Neural progenitor cell (in vitro differentiated cells): ENCODE data around the gene OR52D1. TPM values are rescaled to one million over a fixed set of nuclear protein-coding genes. Genes with fewer than 3 reads are reported as not detected.

Source experiments
- DNase-seq: peaks from one replicate; pipeline ENCODE4 v3.0.0-alpha.2; 2016; ENCODE audit warnings: low spot score
- H2AFZ ChIP-seq: fragments of 200-600 bp; sonication (generic); replicated peaks from 2 replicates; pipeline ENCODE4 v1.6.1; 2016; ENCODE audit warnings: antibody characterized with exemption
- H3F3A ChIP-seq: fragments of 200-600 bp; sonication (generic); 2 replicates; pipeline ENCODE4 v1.6.1; 2016; ENCODE audit warnings: antibody characterized with exemption, low read depth
- H3K27ac ChIP-seq: fragments of 200-600 bp; sonication (generic); 2 replicates; pipeline ENCODE4 v1.5.1; 2016; ENCODE audit warnings: mild to moderate bottlenecking
- H3K27me3 ChIP-seq: fragments of 200-600 bp; sonication (generic); 2 replicates; pipeline ENCODE4 v1.6.1; 2016; ENCODE audit warnings: mild to moderate bottlenecking, moderate library complexity
- H3K36me3 ChIP-seq: fragments of 200-600 bp; sonication (generic); 2 replicates; pipeline ENCODE4 v1.5.1; 2016
- H3K4me1 ChIP-seq: fragments of 200-600 bp; sonication (generic); 2 replicates; pipeline ENCODE4 v1.6.1; 2016; ENCODE audit warnings: mixed run types
- H3K4me2 ChIP-seq: fragments of 200-600 bp; sonication (generic); 2 replicates; pipeline ENCODE4 v1.6.1; 2016
- H3K4me3 ChIP-seq: fragments of 200-600 bp; sonication (generic); 2 replicates; pipeline ENCODE4 v1.5.1; 2016
- H3K79me2 ChIP-seq: fragments of 200-600 bp; sonication (generic); 2 replicates; pipeline ENCODE4 v1.6.1; 2016; ENCODE audit warnings: low read depth
- H3K9ac ChIP-seq: fragments of 200-600 bp; sonication (generic); 2 replicates; pipeline ENCODE4 v1.6.1; 2016
- H3K9me3 ChIP-seq: fragments of 200-600 bp; sonication (generic); 2 replicates; pipeline ENCODE4 v1.5.1; 2016; ENCODE audit warnings: low read depth
- H4K20me1 ChIP-seq: fragments of 200-600 bp; sonication (generic); 2 replicates; pipeline ENCODE4 v1.6.1; 2016; ENCODE audit warnings: low read depth
- H3K27ac Mint-ChIP-seq: 3 replicates; pipeline ENCODE4 v1.8.0; 2021; ENCODE audit warnings: mixed read lengths
- H3K27me3 Mint-ChIP-seq: 2 replicates; pipeline ENCODE4 v1.8.0; 2022; ENCODE audit warnings: low read depth, mild to moderate bottlenecking, inconsistent platforms, moderate library complexity, mixed read lengths; ENCODE audit not compliant: insufficient read depth
- H3K36me3 Mint-ChIP-seq: 3 replicates; pipeline ENCODE4 v1.8.0; 2021; ENCODE audit warnings: mixed read lengths
- H3K4me1 Mint-ChIP-seq: 3 replicates; pipeline ENCODE4 v1.8.0; 2021; ENCODE audit warnings: mixed read lengths
- H3K4me3 Mint-ChIP-seq: 3 replicates; pipeline ENCODE4 v1.8.0; 2021; ENCODE audit warnings: mild to moderate bottlenecking, moderate library complexity, mixed read lengths
- H3K9me3 Mint-ChIP-seq: 3 replicates; pipeline ENCODE4 v1.8.0; 2020; ENCODE audit warnings: mixed read lengths
- CTCF ChIP-seq: fragments of 200-600 bp; sonication (generic); IDR thresholded peaks from 2 replicates; pipeline ENCODE4 v1.5.1; 2017; ENCODE audit warnings: antibody characterized with exemption, mild to moderate bottlenecking
- EZH2 ChIP-seq: fragments of 200-600 bp; sonication (generic); IDR thresholded peaks from 2 replicates; pipeline ENCODE4 v1.6.1; 2017; ENCODE audit warnings: antibody characterized with exemption, mild to moderate bottlenecking, moderate library complexity
- EZH2phosphoT487 ChIP-seq: fragments of 200-600 bp; sonication (generic); IDR thresholded peaks from 2 replicates; pipeline ENCODE4 v1.6.1; 2017; ENCODE audit warnings: antibody characterized with exemption
- total RNA-seq: library from RNA; depleted of rRNA; stranded (reverse); fragments of >200 nt; gene quantifications from 2 replicates; pipeline ENCODE4 v1.2.3, GENCODE V29; 2015; ENCODE audit warnings: low replicate concordance

The OR52D1 gene
- total RNA-seq, 1 donor from 2014 or later = not detected

- TF ChIP-seq EZH2 (no peak), EZH2phosphoT487 (no peak), CTCF (no peak)
- H3K4me1 ChIP-seq = no peaks in the 10 kb centered on the region
- no peaks in the 10 kb centered on the region for H3K4me1 Mint-ChIP-seq
- no peak overlapping the region for H3K4me3 ChIP-seq
- DNase-seq = no peak
- H4K20me1 ChIP-seq = no peaks in the 10 kb centered on the region
- H3K9me3 Mint-ChIP-seq = no peaks in the 10 kb centered on the region
- no peak overlapping the region for H3K27ac Mint-ChIP-seq
- no peak overlapping the region for H3K9ac ChIP-seq
- no peaks in the 10 kb centered on the region for H3K9me3 ChIP-seq
- no peak overlapping the region for H3K4me3 Mint-ChIP-seq
- no peak overlapping the region for H3K4me2 ChIP-seq
- no peaks in the 10 kb centered on the region for H3K27me3 ChIP-seq
- H3K27ac ChIP-seq = no peak overlapping the region
- H3K27me3 Mint-ChIP-seq = no peaks in the 10 kb centered on the region
- H3K36me3 Mint-ChIP-seq = no peaks in the 10 kb centered on the region
- H3F3A ChIP-seq = no peaks in the 10 kb centered on the region
- H3K79me2 ChIP-seq = no peaks in the 10 kb centered on the region
- H2AFZ ChIP-seq = no peak overlapping the region
- H3K36me3 ChIP-seq = no peaks in the 10 kb centered on the region
Observed at GRCh38 chr11:5467527-5467926, 21.0 kb upstream of the OR52D1 start.

- H3K4me1 Mint-ChIP-seq = no peaks in the 10 kb centered on the region
- Histone ChIP-seq H3K79me2 (no peaks in the 10 kb centered on the region), H2AFZ (no peak overlapping the region), H3K9me3 (no peaks in the 10 kb centered on the region), H3K4me2 (no peak overlapping the region), H3K9ac (no peak overlapping the region), H3K36me3 (no peaks in the 10 kb centered on the region), H3K4me1 (no peaks in the 10 kb centered on the region), H3K27me3 (no peaks in the 10 kb centered on the region), H3K4me3 (no peak overlapping the region), H4K20me1 (no peaks in the 10 kb centered on the region), H3F3A (no peaks in the 10 kb centered on the region), H3K27ac (no peak overlapping the region)
- DNase-seq = no peak
- H3K27me3 Mint-ChIP-seq = no peaks in the 10 kb centered on the region
- H3K36me3 Mint-ChIP-seq = no peaks in the 10 kb centered on the region
- no peak overlapping the region for H3K27ac Mint-ChIP-seq
- H3K9me3 Mint-ChIP-seq = peaks cover 4% of the 10 kb centered on the region
- no peak for TF ChIP-seq CTCF
- no peak for TF ChIP-seq EZH2phosphoT487
- no peak for TF ChIP-seq EZH2
- H3K4me3 Mint-ChIP-seq = no peak overlapping the region
Observed at GRCh38 chr11:5473921-5474320, 14.6 kb upstream of the OR52D1 start.

GRCh38 chr11:5476186-5476819 lies 12.2 kb upstream of the OR52D1 start:
- H3K9me3 Mint-ChIP-seq = peaks cover 4% of the 10 kb centered on the region
- Histone ChIP-seq H3K9ac (no peak overlapping the region), H3K36me3 (no peaks in the 10 kb centered on the region), H2AFZ (no peak overlapping the region), H3K79me2 (no peaks in the 10 kb centered on the region), H3K4me1 (no peaks in the 10 kb centered on the region), H3K27me3 (no peaks in the 10 kb centered on the region), H4K20me1 (no peaks in the 10 kb centered on the region), H3K27ac (no peak overlapping the region), H3F3A (no peaks in the 10 kb centered on the region), H3K4me3 (no peak overlapping the region), H3K4me2 (no peak overlapping the region), H3K9me3 (no peaks in the 10 kb centered on the region)
- H3K4me3 Mint-ChIP-seq = no peak overlapping the region
- no peaks in the 10 kb centered on the region for H3K36me3 Mint-ChIP-seq
- DNase-seq = peak; percentile 73
- H3K27me3 Mint-ChIP-seq = no peaks in the 10 kb centered on the region
- no peak for TF ChIP-seq EZH2phosphoT487
- peak; percentile 87 for TF ChIP-seq CTCF
- no peak overlapping the region for H3K27ac Mint-ChIP-seq
- no peaks in the 10 kb centered on the region for H3K4me1 Mint-ChIP-seq
